ENCODE results near the gene FGF18.

The FGF18 gene

GRCh38 chr5:171429543-171429910 is 10.1 kb downstream of the FGF18 start:
- Mint-ChIP-seq H3K9me3 (no peaks in the 10 kb centered on the region), H3K27me3 (peaks cover 9% of the 10 kb centered on the region), H3K36me3 (ENCODE audit: insufficient read depth) (peaks cover 4% of the 10 kb centered on the region), H3K4me1 (no peaks in the 10 kb centered on the region), H3K4me3 (no peak overlapping the region), H3K27ac (ENCODE audit: low read depth) (no peak overlapping the region)
- no peak for DNase-seq (ENCODE audit: low spot score in 2 of 2)
- no peak for ATAC-seq (replicated peaks; ENCODE audit: extremely low read depth, poor library complexity, severe bottlenecking)

GRCh38 chr5:171431251-171431777 is 11.9 kb downstream of the FGF18 start:
- DNase-seq (ENCODE audit: low spot score in 2 of 2) (no peak), ATAC-seq (replicated peaks; ENCODE audit: extremely low read depth, poor library complexity, severe bottlenecking) (no peak)
- Mint-ChIP-seq H3K4me3 (no peak overlapping the region), H3K27ac (ENCODE audit: low read depth) (no peak overlapping the region), H3K36me3 (ENCODE audit: insufficient read depth) (no peaks in the 10 kb centered on the region), H3K27me3 (peaks cover 9% of the 10 kb centered on the region), H3K9me3 (no peaks in the 10 kb centered on the region), H3K4me1 (no peaks in the 10 kb centered on the region)

GRCh38 chr5:171432076-171432475 is 12.6 kb downstream of the FGF18 start:
- Mint-ChIP-seq H3K36me3 (ENCODE audit: insufficient read depth) (no peaks in the 10 kb centered on the region), H3K27me3 (peaks cover 9% of the 10 kb centered on the region), H3K4me3 (no peak overlapping the region), H3K9me3 (no peaks in the 10 kb centered on the region), H3K27ac (ENCODE audit: low read depth) (no peak overlapping the region), H3K4me1 (no peaks in the 10 kb centered on the region)
- ATAC-seq (replicated peaks; ENCODE audit: extremely low read depth, poor library complexity, severe bottlenecking) (no peak), DNase-seq (ENCODE audit: low spot score in 2 of 2) (no peak)

GRCh38 chr5:171432583-171433351 is 13.3 kb downstream of the FGF18 start:
- no peak overlapping the region for H3K27ac Mint-ChIP-seq (ENCODE audit: low read depth)
- no peak for DNase-seq (ENCODE audit: low spot score in 2 of 2)
- H3K9me3 Mint-ChIP-seq, result no peaks in the 10 kb centered on the region
- no peaks in the 10 kb centered on the region for H3K4me1 Mint-ChIP-seq
- H3K27me3 Mint-ChIP-seq, result peaks cover 9% of the 10 kb centered on the region
- ATAC-seq (replicated peaks; ENCODE audit: extremely low read depth, poor library complexity, severe bottlenecking), result no peak
- H3K36me3 Mint-ChIP-seq (ENCODE audit: insufficient read depth), result no peaks in the 10 kb centered on the region
- no peak overlapping the region for H3K4me3 Mint-ChIP-seq

- Mint-ChIP-seq H3K9me3 (no peaks in the 10 kb centered on the region), H3K27ac (ENCODE audit: low read depth) (no peak overlapping the region), H3K36me3 (ENCODE audit: insufficient read depth) (no peaks in the 10 kb centered on the region), H3K4me1 (no peaks in the 10 kb centered on the region), H3K27me3 (peaks cover 6% of the 10 kb centered on the region), H3K4me3 (no peak overlapping the region)
- ATAC-seq (replicated peaks; ENCODE audit: extremely low read depth, poor library complexity, severe bottlenecking) (no peak), DNase-seq (ENCODE audit: low spot score in 2 of 2) (no peak)
Measured at GRCh38 chr5:171433352-171433698, 13.9 kb downstream of the FGF18 start.

GRCh38 chr5:171433982-171434676 is 14.7 kb downstream of the FGF18 start:
- H3K27ac Mint-ChIP-seq (ENCODE audit: low read depth), result no peak overlapping the region
- peaks cover 2% of the 10 kb centered on the region for H3K36me3 Mint-ChIP-seq (ENCODE audit: insufficient read depth)
- no peak for ATAC-seq (replicated peaks; ENCODE audit: extremely low read depth, poor library complexity, severe bottlenecking)
- no peak for DNase-seq (ENCODE audit: low spot score in 2 of 2)
- H3K4me3 Mint-ChIP-seq, result no peak overlapping the region
- no peaks in the 10 kb centered on the region for H3K27me3 Mint-ChIP-seq
- no peaks in the 10 kb centered on the region for H3K4me1 Mint-ChIP-seq
- no peaks in the 10 kb centered on the region for H3K9me3 Mint-ChIP-seq

GRCh38 chr5:171434874-171435273 is 15.4 kb downstream of the FGF18 start:
- no peak for DNase-seq (ENCODE audit: low spot score in 2 of 2)
- ATAC-seq (replicated peaks; ENCODE audit: extremely low read depth, poor library complexity, severe bottlenecking), result no peak
- Mint-ChIP-seq H3K4me3 (no peak overlapping the region), H3K27ac (ENCODE audit: low read depth) (no peak overlapping the region), H3K4me1 (no peaks in the 10 kb centered on the region), H3K27me3 (no peaks in the 10 kb centered on the region), H3K9me3 (no peaks in the 10 kb centered on the region), H3K36me3 (ENCODE audit: insufficient read depth) (peaks cover 2% of the 10 kb centered on the region)

- Mint-ChIP-seq H3K27ac (ENCODE audit: low read depth) (no peak overlapping the region), H3K27me3 (no peaks in the 10 kb centered on the region), H3K4me1 (no peaks in the 10 kb centered on the region), H3K4me3 (no peak overlapping the region), H3K9me3 (no peaks in the 10 kb centered on the region), H3K36me3 (ENCODE audit: insufficient read depth) (peaks cover 2% of the 10 kb centered on the region)
- DNase-seq (ENCODE audit: low spot score in 2 of 2) (no peak), ATAC-seq (replicated peaks; ENCODE audit: extremely low read depth, poor library complexity, severe bottlenecking) (no peak)
Measured at GRCh38 chr5:171435908-171436307, 16.5 kb downstream of the FGF18 start.

- Mint-ChIP-seq H3K36me3 (ENCODE audit: insufficient read depth) (peaks cover 2% of the 10 kb centered on the region), H3K9me3 (no peaks in the 10 kb centered on the region), H3K4me3 (no peak overlapping the region), H3K27ac (ENCODE audit: low read depth) (no peak overlapping the region), H3K4me1 (no peaks in the 10 kb centered on the region), H3K27me3 (no peaks in the 10 kb centered on the region)
- DNase-seq (ENCODE audit: low spot score in 2 of 2), result no peak
- no peak for ATAC-seq (replicated peaks; ENCODE audit: extremely low read depth, poor library complexity, severe bottlenecking)
Measured at GRCh38 chr5:171436804-171437285, 17.4 kb downstream of the FGF18 start.

- Mint-ChIP-seq H3K4me1 (no peaks in the 10 kb centered on the region), H3K9me3 (no peaks in the 10 kb centered on the region), H3K27me3 (no peaks in the 10 kb centered on the region), H3K27ac (ENCODE audit: low read depth) (no peak overlapping the region), H3K36me3 (ENCODE audit: insufficient read depth) (peaks cover 2% of the 10 kb centered on the region), H3K4me3 (no peak overlapping the region)
- ATAC-seq (replicated peaks; ENCODE audit: extremely low read depth, poor library complexity, severe bottlenecking) (no peak), DNase-seq (ENCODE audit: low spot score in 2 of 2) (no peak)
Measured at GRCh38 chr5:171437286-171437821, 17.9 kb downstream of the FGF18 start.

GRCh38 chr5:171438738-171439137 is 19.3 kb downstream of the FGF18 start:
- Mint-ChIP-seq H3K9me3 (no peaks in the 10 kb centered on the region), H3K27ac (ENCODE audit: low read depth) (no peak overlapping the region), H3K36me3 (ENCODE audit: insufficient read depth) (peaks cover 2% of the 10 kb centered on the region), H3K4me3 (no peak overlapping the region), H3K4me1 (no peaks in the 10 kb centered on the region), H3K27me3 (no peaks in the 10 kb centered on the region)
- no peak for DNase-seq (ENCODE audit: low spot score in 2 of 2)
- ATAC-seq (replicated peaks; ENCODE audit: extremely low read depth, poor library complexity, severe bottlenecking), result no peak

GRCh38 chr5:171441246-171441791 is 21.9 kb downstream of the FGF18 start:
- no peak for DNase-seq (ENCODE audit: low spot score in 2 of 2)
- H3K36me3 Mint-ChIP-seq (ENCODE audit: insufficient read depth), result peaks cover 2% of the 10 kb centered on the region
- H3K4me3 Mint-ChIP-seq, result no peak overlapping the region
- ATAC-seq (replicated peaks; ENCODE audit: extremely low read depth, poor library complexity, severe bottlenecking), result no peak
- peaks cover 16% of the 10 kb centered on the region for H3K27me3 Mint-ChIP-seq
- H3K4me1 Mint-ChIP-seq, result no peaks in the 10 kb centered on the region
- no peak overlapping the region for H3K27ac Mint-ChIP-seq (ENCODE audit: low read depth)
- no peaks in the 10 kb centered on the region for H3K9me3 Mint-ChIP-seq
